Measurements from ENCODE around the gene PGBD4. TPM values are rescaled to one million over a fixed set of nuclear protein-coding genes. Genes with fewer than 3 reads are reported as not detected.

Gene PGBD4
- total RNA-seq, 4 donors from 2014 or later, result 1.4 to 4.1 (median 1.6) TPM

Other genes with a start within 250 kb of the PGBD4 start
- not detected for gene CHRM5, start 133.6 kb upstream of the PGBD4 start, total RNA-seq
- 10 to 100 TPM; 12.3 to 27.9 (median 18.0) TPM for gene AVEN, start 62.9 kb upstream of the PGBD4 start, total RNA-seq
- gene EMC7, start 221 bp upstream of the PGBD4 start, total RNA-seq, result 10 to 100 TPM; 12.4 to 45.8 (median 27.2) TPM
- gene KATNBL1, start 108.0 kb downstream of the PGBD4 start, total RNA-seq, result 100 to 1,000 TPM in 2 of 4 donors, 10 to 100 TPM in 2; 75.5 to 116 (median 97.8) TPM
- 100 to 1,000 TPM in 1 of 4 donors, 10 to 100 TPM in 3; 69.2 to 137 (median 94.1) TPM for gene EMC4, start 122.9 kb downstream of the PGBD4 start, total RNA-seq
- gene SLC12A6, start 235.7 kb downstream of the PGBD4 start, total RNA-seq, result 10 to 100 TPM; 16.8 to 26.9 (median 22.2) TPM
- 10 to 100 TPM; 56.9 to 78.8 (median 72.3) TPM for gene NOP10, start 241.1 kb downstream of the PGBD4 start, total RNA-seq
- not detected for gene NUTM1, start 241.2 kb downstream of the PGBD4 start, total RNA-seq

All from uterus (tissue), 4 donors.